ENCODE data around the gene POU6F1. TPM values are rescaled to one million over a fixed set of nuclear protein-coding genes. Genes with fewer than 3 reads are reported as not detected.

POU6F1 gene
- total RNA-seq, 1 experiment from 2014 or later, result 13.3 TPM

- no peaks in the 10 kb centered on the region for H3K4me1 ChIP-seq (ENCODE audit: insufficient read depth, low read length)
- Mint-ChIP-seq H3K27me3 (ENCODE audit: low read depth) (peaks cover 1% of the 10 kb centered on the region; the same call in 1 of the 2 replicates), H3K9me3 (no peaks in the 10 kb centered on the region), H3K27ac (no peak overlapping the region), H3K4me3 (no peak overlapping the region), H3K4me1 (no peaks in the 10 kb centered on the region), H3K36me3 (ENCODE audit: insufficient read depth in 1 of 3, low read depth in 3 of 3) (peaks cover 0 to 9% (median 4%) of the 10 kb centered on the region in 3 experiments; a peak in 5 of 7 replicates)
- H4K20me1 ChIP-seq (ENCODE audit: control insufficient read depth, insufficient read depth, insufficient read length), result no peaks in the 10 kb centered on the region
- no peak overlapping the region for H4K8ac ChIP-seq (replicated peaks; ENCODE audit: insufficient read length, low read depth, low read length)
- H4K91ac ChIP-seq (ENCODE audit: insufficient read length, low read depth, low read length), result no peak overlapping the region
- H3K18ac ChIP-seq (ENCODE audit: insufficient read length, low read depth, low read length), result no peak overlapping the region
- no peak overlapping the region for H2AK5ac ChIP-seq (ENCODE audit: insufficient read length, low read length)
- no peak overlapping the region for H2AFZ ChIP-seq (ENCODE audit: low read length)
- H3K79me1 ChIP-seq (ENCODE audit: insufficient read depth, low read depth, low read length, poor library complexity, severe bottlenecking), result no peaks in the 10 kb centered on the region
- no peak overlapping the region for H2BK120ac ChIP-seq (ENCODE audit: low read depth, low read length, poor library complexity, severe bottlenecking)
- H3K4ac ChIP-seq (ENCODE audit: low read depth, low read length), result no peak overlapping the region
- no peak for TF ChIP-seq CTCF (conservative IDR thresholded peaks at IDR 0.05)
- WGBS (ENCODE audit: extremely low coverage, insufficient read length, low lambda C conversion rate), result no CpG with 5 or more reads among the region's 5 CpGs
- H4K5ac ChIP-seq (ENCODE audit: insufficient read length, low read depth, low read length), result no peak overlapping the region
- no peaks in the 10 kb centered on the region for H3K79me2 ChIP-seq (ENCODE audit: insufficient read depth, low read length)
- no peak overlapping the region for H2BK5ac ChIP-seq (ENCODE audit: insufficient read length, low read length)
- H3K4me2 ChIP-seq (ENCODE audit: insufficient read depth, insufficient read length, low read length), result no peak overlapping the region
- no peak overlapping the region for H3T11ph ChIP-seq (ENCODE audit: low read length)
- H3K27me3 ChIP-seq (ENCODE audit: insufficient read depth, low read length), result no peaks in the 10 kb centered on the region
- H2BK15ac ChIP-seq (ENCODE audit: low read depth, low read length), result no peak overlapping the region
- no peak overlapping the region for H3K56ac ChIP-seq (ENCODE audit: insufficient read length, low read depth, low read length)
- DNase-seq, result no peak
- H3K9me3 ChIP-seq (ENCODE audit: control insufficient read depth, low read depth, low read length), result no peaks in the 10 kb centered on the region
- H3K23ac ChIP-seq (ENCODE audit: insufficient read length, low read depth, low read length), result no peak overlapping the region
- no peak overlapping the region for H3K27ac ChIP-seq (ENCODE audit: insufficient read length, low read depth, low read length)
- no peak overlapping the region for H3K9ac ChIP-seq (ENCODE audit: extremely low read depth, insufficient read length, low read length)
- H2BK20ac ChIP-seq (ENCODE audit: low read depth, low read length, poor library complexity, severe bottlenecking), result no peak overlapping the region
- H2BK12ac ChIP-seq (ENCODE audit: insufficient read length, low read depth, low read length), result no peak overlapping the region
- H3K14ac ChIP-seq (ENCODE audit: insufficient read depth, low read length), result no peak overlapping the region
- no peaks in the 10 kb centered on the region for H3K23me2 ChIP-seq (ENCODE audit: insufficient read length, low read depth, low read length, poor library complexity, severe bottlenecking)
Observed at GRCh38 chr12:51202718-51203117, 15.1 kb downstream of the POU6F1 start.

Data from H9 (cell line).